HCT116 (cell line): ENCODE measurements around the gene MTUS2. TPM values are rescaled to one million over a fixed set of nuclear protein-coding genes. Genes with fewer than 3 reads are reported as not detected.

Source experiments
- ATAC-seq: fragments of 200-7000 bp; cut with Tn5 transposase; 2 replicates; pipeline ENCODE4 v1.9.1; 2020; ENCODE audit warnings: mild to moderate bottlenecking, moderate library complexity
- BruUV-seq: library from RNA; stranded (reverse); fragments of 400-500 nt; replicated peaks from 2 replicates; lab custom pipeline; 2021; lab: Mats Ljungman, UMichigan
- CTCF ChIA-PET: fragments of 300-600 bp; sonication (Branson Sonifier 250); formaldehyde crosslinking; loops from one replicate; lab custom pipeline; 2021; ENCODE audit warnings: antibody characterized with exemption; lab: Charles Lee
- POLR2A ChIA-PET: fragments of 300-600, 350-600 bp; sonication (Branson Sonifier 250); formaldehyde crosslinking; loops from one replicate; lab custom pipeline; 2021; ENCODE audit warnings: antibody characterized with exemption; lab: Charles Lee
- RAD21 ChIA-PET, 2 experiments: fragments of 300-600 bp; sonication (Branson Sonifier 250); formaldehyde crosslinking; loops; one replicate each; lab custom pipeline; 2023; ENCODE audit warnings: low total read pairs in 2 of 2; ENCODE audit not compliant: uncharacterized antibody in 2 of 2, unreplicated experiment in 2 of 2, low non-redundant PET in 1 of 2; lab: Charles Lee
- DNase-seq: peaks from one replicate; pipeline ENCODE4 v3.0.0-alpha.2; 2010; ENCODE audit warnings: low read depth, low spot score
- H2AFZ ChIP-seq: fragments of 200-600 bp; shearing (Covaris generic), sonication (generic); 2 replicates; pipeline ENCODE4 v1.6.1; 2017; ENCODE audit warnings: low read depth, mixed run types, mixed read lengths, antibody characterized with exemption, low read length; ENCODE audit not compliant: poor library complexity, severe bottlenecking
- H3K27ac ChIP-seq: 2 replicates; pipeline ENCODE4 v1.5.1; 2012; ENCODE audit warnings: low read depth, low read length
- H3K27me3 ChIP-seq: fragments of 200-600 bp; sonication (generic); 2 replicates; pipeline ENCODE4 v1.6.1; 2016; ENCODE audit warnings: mixed run types, low read length, mixed read lengths; ENCODE audit not compliant: insufficient read depth
- H3K36me3 ChIP-seq, 2 experiments: fragments of 200-500 bp in 1 of 2; fragments of 200-600 bp in 1 of 2; sonication (Bioruptor generic) in 1 of 2; sonication (generic) in 1 of 2; 2 replicates each; pipeline versions ENCODE4 v1.5.1 to v1.6.1; 2014 to 2016; ENCODE audit warnings: low read length in 2 of 2, inconsistent platforms in 1 of 2, mixed read lengths in 1 of 2, mixed run types in 1 of 2; ENCODE audit not compliant: insufficient read depth in 2 of 2, control insufficient read depth in 1 of 2
- H3K4me1 ChIP-seq, 2 experiments: fragments of 200-600 bp in 1 of 2; sonication (generic) in 1 of 2; 2 replicates each; pipeline versions ENCODE4 v1.5.1 to v1.6.1; 2012 to 2017; ENCODE audit warnings: low read length in 2 of 2, inconsistent platforms in 1 of 2, mild to moderate bottlenecking in 1 of 2, mixed read lengths in 1 of 2, mixed run types in 1 of 2, moderate library complexity in 1 of 2; ENCODE audit not compliant: insufficient read depth in 2 of 2, control insufficient read depth in 1 of 2
- H3K4me2 ChIP-seq: fragments of 200-600 bp; sonication (generic); 2 replicates; pipeline ENCODE4 v1.6.1; 2017; ENCODE audit warnings: mixed run types, low read length, mixed read lengths
- H3K4me3 ChIP-seq, 2 experiments: fragments of 200-600 bp in 1 of 2; sonication (generic) in 1 of 2; replicated peaks in 1 of 2; 2 replicates each; pipeline ENCODE4 v1.5.1; 2011 to 2016; ENCODE audit warnings: low read length in 2 of 2, control low read depth in 1 of 2, low read depth in 1 of 2, mild to moderate bottlenecking in 1 of 2, mixed read lengths in 1 of 2, mixed run types in 1 of 2
- H3K79me2 ChIP-seq: fragments of 200-600 bp; sonication (generic); 2 replicates; pipeline ENCODE4 v1.6.1; 2017; ENCODE audit warnings: mild to moderate bottlenecking, mixed run types, low read length, moderate library complexity, mixed read lengths; ENCODE audit not compliant: insufficient read depth
- H3K9ac ChIP-seq: fragments of 200-600 bp; sonication (generic); 2 replicates; pipeline ENCODE4 v1.6.1; 2016; ENCODE audit warnings: low read length, mixed read lengths
- H3K9me2 ChIP-seq: fragments of 200-600 bp; sonication (generic), shearing (Covaris generic); 2 replicates; pipeline ENCODE4 v1.6.1; 2017; ENCODE audit warnings: mixed run types, mild to moderate bottlenecking, moderate library complexity; ENCODE audit not compliant: insufficient read depth
- H3K9me3 ChIP-seq, 2 experiments: fragments of 200-500 bp in 1 of 2; fragments of 200-600 bp in 1 of 2; sonication (Bioruptor generic) in 1 of 2; sonication (generic) in 1 of 2; 2 replicates each; pipeline ENCODE4 v1.6.1; 2014 to 2017; ENCODE audit warnings: low read length in 2 of 2, mixed read lengths in 2 of 2, inconsistent platforms in 1 of 2, low read depth in 1 of 2, mild to moderate bottlenecking in 1 of 2, mixed run types in 1 of 2, moderate library complexity in 1 of 2; ENCODE audit not compliant: control insufficient read depth in 1 of 2, insufficient read depth in 1 of 2
- H4K20me1 ChIP-seq: fragments of 200-600 bp; sonication (generic), shearing (Covaris generic); 2 replicates; pipeline ENCODE4 v1.6.1; 2017; ENCODE audit warnings: mixed run types, mild to moderate bottlenecking, moderate library complexity; ENCODE audit not compliant: insufficient read depth
- CBX3 ChIP-seq: IDR thresholded peaks from 2 replicates; pipeline ENCODE4 v1.6.1; 2012; ENCODE audit warnings: low read depth
- CTCF ChIP-seq, 3 experiments: fragments of 200-600 bp in 1 of 3; sonication (generic) in 1 of 3; IDR thresholded peaks in 2 of 3; conservative IDR thresholded peaks in 1 of 3; 2 replicates each; pipeline ENCODE4 v1.5.1; 2012 to 2017; ENCODE audit warnings: low read depth in 2 of 3, low read length in 2 of 3, antibody characterized with exemption in 1 of 3, borderline replicate concordance in 1 of 3, control low read depth in 1 of 3, mild to moderate bottlenecking in 1 of 3, mixed read lengths in 1 of 3, mixed run types in 1 of 3, moderate library complexity in 1 of 3; ENCODE audit not compliant: insufficient read depth in 1 of 3
- ELF1 ChIP-seq: IDR thresholded peaks from 2 replicates; pipeline ENCODE4 v1.6.1; 2012; ENCODE audit warnings: low read depth, borderline replicate concordance
- EZH2 ChIP-seq: fragments of 200-600 bp; sonication (generic); IDR thresholded peaks from 2 replicates; pipeline ENCODE4 v1.6.1; 2017; ENCODE audit warnings: antibody characterized with exemption, mixed run types
- EZH2phosphoT487 ChIP-seq: fragments of 200-600 bp; IDR thresholded peaks from 2 replicates; pipeline ENCODE4 v1.6.1; 2018; ENCODE audit warnings: antibody characterized with exemption, borderline replicate concordance
- FOSL1 ChIP-seq: IDR thresholded peaks from 2 replicates; pipeline ENCODE4 v1.6.1; 2012; ENCODE audit warnings: low read depth
- JUND ChIP-seq: IDR thresholded peaks from 2 replicates; pipeline ENCODE4 v1.6.1; 2012
- POLR2A ChIP-seq: IDR thresholded peaks from 2 replicates; pipeline ENCODE4 v1.7.0; 2011; ENCODE audit warnings: borderline replicate concordance; ENCODE audit not compliant: insufficient read depth, insufficient read length; ENCODE audit errors: extremely low read depth
- POLR2AphosphoS5 ChIP-seq: IDR thresholded peaks from 2 replicates; pipeline ENCODE4 v1.6.1; 2011; ENCODE audit warnings: mild to moderate bottlenecking, low read depth, low read length, moderate library complexity
- SIN3A ChIP-seq: IDR thresholded peaks from 2 replicates; pipeline ENCODE4 v1.6.1; 2012; ENCODE audit warnings: low read depth
- SP1 ChIP-seq: IDR thresholded peaks from 2 replicates; pipeline ENCODE4 v1.6.1; 2012; ENCODE audit warnings: low read depth
- YY1 ChIP-seq: IDR thresholded peaks from 2 replicates; pipeline ENCODE4 v1.6.1; 2011; ENCODE audit warnings: low read length, low read depth, moderate library complexity, mild to moderate bottlenecking; ENCODE audit not compliant: insufficient replicate concordance; ENCODE audit errors: extremely low read depth
- ZBTB33 ChIP-seq: IDR thresholded peaks from 2 replicates; pipeline ENCODE4 v1.6.1; 2011; ENCODE audit warnings: mild to moderate bottlenecking, low read length, moderate library complexity; ENCODE audit not compliant: insufficient replicate concordance; ENCODE audit errors: extremely low read depth
- ZFX ChIP-seq: fragments of 450-650 bp; IDR thresholded peaks from 2 replicates; pipeline ENCODE4 v1.6.1; 2017
- ZNF274 ChIP-seq: fragments of 200-500 bp; sonication (Bioruptor generic); IDR thresholded peaks from 2 replicates; pipeline ENCODE4 v1.6.1; 2014; ENCODE audit warnings: mild to moderate bottlenecking, low read depth, low read length, inconsistent platforms
- intact Hi-C: fragments of 100-400 bp; cut with micrococcal nuclease; formaldehyde crosslinking; loops from 2 replicates; pipeline ENCODE4 v1.10.0; 2022
- total RNA-seq: library from RNA; stranded (reverse); gene quantifications from one replicate; pipeline ENCODE4 v1.2.1, GENCODE V29; 2021; ENCODE audit not compliant: unreplicated experiment

Gene MTUS2
- total RNA-seq, 1 experiment from 2014 or later = 0.02 TPM

GRCh38 chr13:29535663-29536655 is 715.8 kb downstream of the MTUS2 start:
- H3K27me3 ChIP-seq = no peaks in the 10 kb centered on the region
- intact Hi-C loops = no loop called here
- no peaks in the 10 kb centered on the region for H3K9me3 ChIP-seq
- TF ChIP-seq JUND = no peak
- no peak for TF ChIP-seq EZH2phosphoT487
- no peak for TF ChIP-seq SIN3A
- TF ChIP-seq POLR2A = no peak
- no peak for TF ChIP-seq CBX3
- TF ChIP-seq ZNF274 = no peak
- TF ChIP-seq, all 23 proteins: peak for 0
- H4K20me1 ChIP-seq = no peaks in the 10 kb centered on the region
- no peak overlapping the region for H3K9ac ChIP-seq
- BruUV-seq = no TSS peak
- peaks cover 11 to 23% of the 10 kb centered on the region in 2 experiments for H3K36me3 ChIP-seq
- no peaks in the 10 kb centered on the region for H3K4me1 ChIP-seq
- no peak overlapping the region for H3K4me2 ChIP-seq
- ChIA-PET POLR2A (no interaction called here), CTCF (no interaction called here), RAD21 (no interaction called here)
- ATAC-seq = no peak
- no peaks in the 10 kb centered on the region for H3K9me2 ChIP-seq
- H3K27ac ChIP-seq = no peak overlapping the region
- H3K4me3 ChIP-seq = no peak overlapping the region
- H3K79me2 ChIP-seq = peaks cover 57% of the 10 kb centered on the region; the same call in 1 of the 2 replicates
- H2AFZ ChIP-seq = no peak overlapping the region
- no peak for DNase-seq

- no peak overlapping the region for H2AFZ ChIP-seq
- no peaks in the 10 kb centered on the region for H3K27me3 ChIP-seq
- H3K27ac ChIP-seq = no peak overlapping the region
- no peak for DNase-seq
- no peak for TF ChIP-seq SP1
- no peak for TF ChIP-seq YY1
- no peak for TF ChIP-seq ZFX
- no peak for TF ChIP-seq ZBTB33
- TF ChIP-seq POLR2A = no peak
- TF ChIP-seq POLR2AphosphoS5 = no peak
- no peak for TF ChIP-seq FOSL1
- no peak for TF ChIP-seq JUND
- TF ChIP-seq CTCF (IDR thresholded peaks at IDR 0.05 in 2 of 3, conservative IDR thresholded peaks at IDR 0.05 in 1 of 3; ENCODE audit: borderline replicate concordance in 1 of 3, insufficient read depth in 1 of 3, low read depth in 2 of 3, low read length in 2 of 3) = no peak
- no peak for TF ChIP-seq ELF1
- no peak for TF ChIP-seq EZH2phosphoT487
- no peak for TF ChIP-seq EZH2
- TF ChIP-seq, all 23 proteins: peak for 0
- Histone ChIP-seq H3K4me1 (no peaks in the 10 kb centered on the region), H3K4me2 (no peak overlapping the region), H3K9me2 (no peaks in the 10 kb centered on the region), H4K20me1 (no peaks in the 10 kb centered on the region), H3K79me2 (peaks cover 66% of the 10 kb centered on the region), H3K9ac (no peak overlapping the region), H3K4me3 (no peak overlapping the region), H3K36me3 (peaks cover 12 to 23% of the 10 kb centered on the region in 2 experiments), H3K9me3 (no peaks in the 10 kb centered on the region)
- RAD21 ChIA-PET = no interaction called here
- ATAC-seq = no peak
- POLR2A ChIA-PET = no interaction called here
- no TSS peak for BruUV-seq
- intact Hi-C loops = no loop called here
- CTCF ChIA-PET = no interaction called here
Observed at GRCh38 chr13:29536853-29537252, 716.7 kb downstream of the MTUS2 start.
